Motor neuron (in vitro differentiated cells): Measurements from ENCODE around the gene PRUNE2. TPM values are rescaled to one million over a fixed set of nuclear protein-coding genes. Genes with fewer than 3 reads are reported as not detected.

ENCODE experiments used
- ATAC-seq, 8 experiments: fragments of 200-7000 bp; cut with Tn5 transposase; replicated peaks in 6 of 8; 2 replicates each; pipeline ENCODE4 v1.8.0; 2021; ENCODE audit warnings: mild to moderate bottlenecking in 8 of 8, moderate library complexity in 8 of 8
- H3K27ac ChIP-seq, 2 donors: fragments of 250-450 bp; sonication (Bioruptor Pico); 2 replicates each; pipeline ENCODE4 v1.9.0; 2021; ENCODE audit warnings: antibody characterized with exemption in 2 of 2, mild to moderate bottlenecking in 2 of 2, moderate library complexity in 1 of 2
- H3K4me1 ChIP-seq, 2 donors: fragments of 250-450 bp; sonication (Bioruptor Pico); replicated peaks in 1 of 2; 2 replicates each; pipeline ENCODE4 v1.6.1; 2021; ENCODE audit warnings: antibody characterized with exemption in 2 of 2, mild to moderate bottlenecking in 2 of 2, moderate library complexity in 1 of 2
- H3K4me3 ChIP-seq, 5 donors: fragments of 250-450 bp; sonication (Bioruptor Pico); 2 replicates each; pipeline ENCODE4 v1.9.0; 2021; ENCODE audit warnings: antibody characterized with exemption in 5 of 5, mild to moderate bottlenecking in 5 of 5, moderate library complexity in 4 of 5
- WGBS, 10 experiments: fragments of 450-650 bp; shearing (Covaris generic); methylation state at CpG; one replicate each; pipeline ENCODE4 v1.0.0; 2022; 5-methylcytosine and 5-hydroxymethylcytosine counted together
- in situ Hi-C, 9 experiments: fragments of 400-800 bp; cut with MboI; loops; one replicate each; pipeline ENCODE4 v1.15.0; 2021; ENCODE audit warnings: low sequenced_read_pairs in 9 of 9, low pct_unique_long_range_greater_than_20kb in 2 of 9; ENCODE audit not compliant: unreplicated experiment in 9 of 9
- total RNA-seq, 8 experiments: library from RNA; unstranded; fragments of 300-600 nt; gene quantifications; 2 replicates each; pipeline versions ENCODE4 v1.2.3 to v1.2.4, GENCODE V29; 2022

The PRUNE2 gene
- total RNA-seq, 8 experiments from 2014 or later: 0.56 to 54.5 (median 11.4) TPM

- 0 to 97% (median 64%) methylated on average over 1 to 3 of the region's 3 CpGs for WGBS, 10 experiments
- no peak for ATAC-seq
- in situ Hi-C loops: no loop called here
- no peak overlapping the region for H3K4me3 ChIP-seq
- no peaks in the 10 kb centered on the region for H3K4me1 ChIP-seq
- H3K27ac ChIP-seq: no peak overlapping the region
Observed at GRCh38 chr9:76571288-76571687, 334.6 kb downstream of the PRUNE2 start.

- in situ Hi-C loops: no loop called here
- H3K4me3 ChIP-seq: no peak overlapping the region
- no peaks in the 10 kb centered on the region for H3K4me1 ChIP-seq
- 90 to 100% (median 100%) methylated on average over 1 to 2 of the region's 2 CpGs; no CpG with 5 or more reads in 4 of the 10 experiments for WGBS, 10 experiments
- H3K27ac ChIP-seq: no peak overlapping the region
- no peak for ATAC-seq
Observed at GRCh38 chr9:76570826-76571225, 335.1 kb downstream of the PRUNE2 start.

- Histone ChIP-seq H3K4me3 (no peak overlapping the region), H3K27ac (no peak overlapping the region), H3K4me1 (no peaks in the 10 kb centered on the region)
- ATAC-seq: peak in 2 of 8 experiments; percentile 26 to 50
- in situ Hi-C loops: no loop called here
- 42 to 100% (median 83%) methylated on average over 1 to 2 of the region's 2 CpGs; no CpG with 5 or more reads in 1 of the 10 experiments for WGBS, 10 experiments
Observed at GRCh38 chr9:76567086-76567485, 338.8 kb downstream of the PRUNE2 start.

GRCh38 chr9:76564297-76564696 is 341.6 kb downstream of the PRUNE2 start:
- in situ Hi-C loops: no loop called here
- Histone ChIP-seq H3K27ac (no peak overlapping the region), H3K4me1 (peaks cover 6 to 9% of the 10 kb centered on the region in 2 donors), H3K4me3 (no peak overlapping the region)
- ATAC-seq: no peak

- no peak overlapping the region for H3K4me3 ChIP-seq
- H3K27ac ChIP-seq: no peak overlapping the region
- peaks cover 9% of the 10 kb centered on the region in 2 donors for H3K4me1 ChIP-seq
- in situ Hi-C loops: no loop called here
- no peak for ATAC-seq
Observed at GRCh38 chr9:76562511-76562911, 343.4 kb downstream of the PRUNE2 start.

- 60 to 100% (median 96%) methylated on average over 1 of the region's 1 CpG; no CpG with 5 or more reads in 2 of the 10 experiments for WGBS, 10 experiments
- in situ Hi-C loops: no loop called here
- H3K27ac ChIP-seq: peak overlapping the region in 1 of 2 donors; percentile 72
Observed at GRCh38 chr9:76561900-76562299, 344.0 kb downstream of the PRUNE2 start.

More at GRCh38 chr9:76561900-76562299, 344.0 kb downstream of the PRUNE2 start:
- H3K4me3 ChIP-seq: no peak overlapping the region
- no peak for ATAC-seq
- H3K4me1 ChIP-seq: peaks cover 9 to 12% of the 10 kb centered on the region in 2 donors

Other genes with a start within 250 kb of the PRUNE2 start
- gene PCA3, start 141.7 kb downstream of the PRUNE2 start, total RNA-seq: 1 to 10 TPM in 5 of 8 experiments, under 1 TPM in 3; 0.25 to 7.5 (median 2.4) TPM
- under 1 TPM in 3 of 8 experiments, not detected in 5; 0.13 to 0.85 (median 0.45) TPM for gene FOXB2, start 113.5 kb upstream of the PRUNE2 start, total RNA-seq